A673 (cell line): ENCODE results near the gene AMOT.

Experiments
- CTCF ChIP-seq: fragments of 300-800, 200-600 bp; sonication (generic); conservative IDR thresholded peaks from 2 replicates; pipeline ENCODE4 v1.5.1; 2017; ENCODE audit warnings: low read depth, mild to moderate bottlenecking, antibody characterized with exemption, low read length, moderate library complexity, mixed read lengths
- EZH2 ChIP-seq: fragments of 200-600 bp; sonication (generic); IDR thresholded peaks from 2 replicates; pipeline ENCODE4 v1.6.1; 2017; ENCODE audit warnings: borderline replicate concordance, low read depth, mild to moderate bottlenecking, mixed read lengths, antibody characterized with exemption, low read length; ENCODE audit not compliant: poor library complexity, severe bottlenecking

- TF ChIP-seq CTCF (no peak), EZH2 (no peak)
Observed at GRCh38 chrX:112774651-112775293, 65.9 kb downstream of the AMOT start.
